ENCODE measurements around the gene ACP7. TPM values are rescaled to one million over a fixed set of nuclear protein-coding genes. Genes with fewer than 3 reads are reported as not detected.

ACP7 gene
- total RNA-seq, 1 donor from 2014 or later, result 0.31 TPM

GRCh38 chr19:39078436-39079200 is 5.5 kb upstream of the ACP7 start:
- Mint-ChIP-seq H3K36me3 (no peaks in the 10 kb centered on the region), H3K4me3 (no peak overlapping the region), H3K27ac (no peak overlapping the region), H3K27me3 (peaks cover 33% of the 10 kb centered on the region), H3K9me3 (no peaks in the 10 kb centered on the region), H3K4me1 (ENCODE audit: unreplicated experiment) (peaks cover 7% of the 10 kb centered on the region)
- TF ChIP-seq CTCF (conservative IDR thresholded peaks at IDR 0.05), result no peak
- no peak for DNase-seq (ENCODE audit: extremely low spot score, unreplicated experiment)

GRCh38 chr19:39080431-39080830 is 3.7 kb upstream of the ACP7 start:
- no peak for DNase-seq (ENCODE audit: extremely low spot score, unreplicated experiment)
- Mint-ChIP-seq H3K4me3 (no peak overlapping the region), H3K9me3 (no peaks in the 10 kb centered on the region), H3K27ac (no peak overlapping the region), H3K36me3 (no peaks in the 10 kb centered on the region), H3K4me1 (ENCODE audit: unreplicated experiment) (peaks cover 7% of the 10 kb centered on the region), H3K27me3 (peaks cover 44% of the 10 kb centered on the region)
- TF ChIP-seq CTCF (conservative IDR thresholded peaks at IDR 0.05), result no peak

GRCh38 chr19:39082167-39082566 is 2.0 kb upstream of the ACP7 start:
- DNase-seq (ENCODE audit: extremely low spot score, unreplicated experiment), result no peak
- Mint-ChIP-seq H3K36me3 (no peaks in the 10 kb centered on the region), H3K27me3 (peaks cover 56% of the 10 kb centered on the region), H3K9me3 (no peaks in the 10 kb centered on the region), H3K27ac (no peak overlapping the region), H3K4me1 (ENCODE audit: unreplicated experiment) (peaks cover 7% of the 10 kb centered on the region), H3K4me3 (no peak overlapping the region)
- TF ChIP-seq CTCF (conservative IDR thresholded peaks at IDR 0.05), result no peak

- Mint-ChIP-seq H3K9me3 (no peaks in the 10 kb centered on the region), H3K27ac (no peak overlapping the region), H3K4me3 (peak overlapping the region; percentile 79), H3K36me3 (no peaks in the 10 kb centered on the region), H3K4me1 (ENCODE audit: unreplicated experiment) (peaks cover 7% of the 10 kb centered on the region), H3K27me3 (peaks cover 63% of the 10 kb centered on the region)
- TF ChIP-seq CTCF (conservative IDR thresholded peaks at IDR 0.05), result no peak
- DNase-seq (ENCODE audit: extremely low spot score, unreplicated experiment), result no peak
These were observed 1.2 kb upstream of the ACP7 start for GRCh38 chr19:39082745-39083598.

GRCh38 chr19:39083599-39083982 is 577 bp upstream of the ACP7 start:
- H3K36me3 Mint-ChIP-seq, result no peaks in the 10 kb centered on the region
- peaks cover 63% of the 10 kb centered on the region for H3K27me3 Mint-ChIP-seq
- no peak for DNase-seq (ENCODE audit: extremely low spot score, unreplicated experiment)
- no peak for TF ChIP-seq CTCF (conservative IDR thresholded peaks at IDR 0.05)
- H3K9me3 Mint-ChIP-seq, result no peaks in the 10 kb centered on the region
- H3K27ac Mint-ChIP-seq, result no peak overlapping the region
- peak overlapping the region; percentile 79 for H3K4me3 Mint-ChIP-seq
- H3K4me1 Mint-ChIP-seq (ENCODE audit: unreplicated experiment), result peaks cover 7% of the 10 kb centered on the region

Data from type B pancreatic cell (in vitro differentiated cells).